K562 treated with DMSO at 1 percent for 48 hours (cell line): ENCODE data around the gene VEGFB. TPM values are rescaled to one million over a fixed set of nuclear protein-coding genes. Genes with fewer than 3 reads are reported as not detected.

Experiments used
- total RNA-seq: library from RNA; unstranded; fragments of 300-600 nt; gene quantifications from 2 replicates; pipeline ENCODE4 v1.2.3, GENCODE V29; 2022; ENCODE audit warnings: low replicate concordance; ENCODE audit errors: extremely low read depth

VEGFB gene, protein sequence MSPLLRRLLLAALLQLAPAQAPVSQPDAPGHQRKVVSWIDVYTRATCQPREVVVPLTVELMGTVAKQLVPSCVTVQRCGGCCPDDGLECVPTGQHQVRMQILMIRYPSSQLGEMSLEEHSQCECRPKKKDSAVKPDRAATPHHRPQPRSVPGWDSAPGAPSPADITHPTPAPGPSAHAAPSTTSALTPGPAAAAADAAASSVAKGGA
- total RNA-seq: not detected in 2 replicates

DNA sequence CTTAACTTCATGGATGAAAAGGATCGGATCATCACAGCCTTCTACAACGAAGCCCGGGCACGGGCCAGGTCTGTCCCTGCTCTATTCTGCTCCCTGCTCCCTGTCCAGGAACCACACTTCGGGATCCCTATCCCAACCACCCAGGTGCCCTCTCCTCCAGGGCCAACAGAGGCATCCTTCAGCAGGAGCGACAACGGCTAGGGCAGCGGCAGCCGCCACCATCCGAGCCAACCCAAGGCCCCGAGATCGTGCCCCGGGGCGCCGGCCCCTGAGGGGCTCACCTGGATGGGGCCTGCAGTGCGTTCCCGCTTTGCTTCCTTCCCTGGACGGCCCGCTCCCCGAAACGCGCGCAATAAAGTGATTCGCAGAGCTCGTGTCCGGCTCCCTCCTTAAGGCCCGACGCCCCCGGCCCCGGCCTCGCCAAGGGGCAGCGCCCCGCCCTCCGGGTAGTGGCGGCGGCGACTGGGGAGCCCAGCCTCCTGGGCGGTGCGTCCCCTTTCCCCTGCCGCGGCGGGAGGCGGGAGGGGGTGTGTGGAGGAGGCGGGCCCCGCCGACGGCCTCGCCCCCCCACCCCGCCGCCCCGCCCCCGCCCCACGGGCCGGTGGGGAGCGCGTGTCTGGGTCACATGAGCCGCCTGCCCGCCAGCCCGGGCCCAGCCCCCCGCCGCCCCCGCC is at the start of gene VEGFB:
Gene VEGFB (plus strand): TSS at position 672 of the 674 bp plus-strand sequence. CDS start 250 bp downstream, outside the sequence.

DNA sequence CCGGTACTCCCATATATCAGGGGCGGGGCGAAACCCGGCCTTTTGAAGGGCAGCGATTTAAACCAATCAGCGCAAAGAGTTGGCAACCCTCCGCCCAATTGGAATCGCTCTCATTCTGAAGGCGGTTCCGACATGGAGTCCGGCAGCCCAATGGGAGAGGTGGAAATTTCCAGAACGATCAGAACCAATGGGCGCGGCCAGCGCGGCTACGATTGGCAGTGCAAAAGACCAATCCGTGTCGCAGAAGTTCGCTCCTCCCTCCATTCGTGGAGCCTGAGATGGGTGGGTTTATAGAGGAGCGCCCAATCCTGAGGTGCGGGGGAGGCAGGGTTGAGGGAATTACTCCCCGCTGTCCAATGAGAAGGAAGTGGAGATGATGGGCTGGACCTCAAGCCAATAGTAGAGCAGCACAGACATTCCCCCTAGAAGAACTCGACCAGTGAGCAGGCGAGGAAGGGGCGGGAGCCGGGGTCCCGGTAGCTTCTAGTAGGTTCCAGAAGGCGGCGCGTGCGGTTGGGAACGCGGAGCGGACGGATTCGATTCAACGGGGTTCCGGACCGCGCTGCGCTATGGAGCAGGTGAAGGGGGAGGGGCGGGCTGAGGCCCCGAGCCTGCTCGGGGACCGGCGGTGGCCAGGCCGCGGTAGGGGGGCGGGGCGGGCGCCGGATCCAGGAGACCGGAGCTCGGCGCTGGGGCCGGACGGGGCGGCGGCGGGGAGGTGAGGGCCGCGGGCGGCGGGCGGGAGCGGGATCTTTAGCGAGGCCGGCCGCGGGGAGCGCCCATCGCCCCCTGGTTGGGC is 48.5 kb upstream of the VEGFB start, which contains the start of gene STIP1:
Gene STIP1 (plus strand): TSS at position 479 of the 799 bp plus-strand sequence. CDS start 91 bp downstream, at position 570.

DNA sequence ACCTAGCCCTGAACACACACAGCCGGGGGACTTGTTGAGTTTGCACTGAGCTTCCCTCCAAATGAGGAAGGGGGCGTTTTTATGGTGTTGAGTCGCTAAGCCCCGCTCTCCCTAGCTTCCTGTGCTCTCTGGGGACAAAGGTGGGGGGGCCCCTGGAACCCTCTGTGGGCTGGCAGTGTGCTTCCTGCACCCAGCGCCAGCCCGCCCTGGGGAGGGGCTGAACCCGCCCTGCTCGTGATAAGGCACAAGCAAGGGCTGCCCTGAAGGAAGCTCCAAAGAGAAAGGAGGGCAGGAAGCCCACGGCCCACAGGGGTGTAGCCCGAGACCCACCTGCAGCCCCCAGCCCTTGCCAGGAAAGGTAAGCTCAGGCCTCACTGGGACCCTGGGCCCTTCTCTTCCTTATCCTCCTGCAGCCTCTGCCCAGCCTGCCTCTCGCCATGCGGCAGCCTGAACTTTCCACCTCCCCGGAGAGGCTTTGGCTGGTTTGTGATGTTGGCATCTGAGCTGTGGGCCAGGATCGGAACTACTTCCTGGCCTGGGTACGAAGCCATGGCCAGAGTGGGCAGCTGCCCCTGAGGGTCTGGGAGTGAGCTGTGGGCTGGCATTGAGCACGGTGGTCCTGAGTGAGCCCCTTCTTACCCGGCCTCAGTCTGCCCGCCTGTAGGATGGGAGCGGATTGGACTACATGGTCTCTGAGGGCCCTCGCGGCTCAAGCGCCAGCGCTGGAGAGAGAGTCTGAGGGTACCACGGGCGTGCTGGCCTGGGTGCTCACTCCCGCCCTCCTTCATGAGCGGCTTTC is 27.7 kb upstream of the VEGFB start, which contains the start of gene FERMT3:
Gene FERMT3 (plus strand): TSS at position 265 of the 799 bp plus-strand sequence. CDS start 644 bp downstream, outside the sequence.

DNA sequence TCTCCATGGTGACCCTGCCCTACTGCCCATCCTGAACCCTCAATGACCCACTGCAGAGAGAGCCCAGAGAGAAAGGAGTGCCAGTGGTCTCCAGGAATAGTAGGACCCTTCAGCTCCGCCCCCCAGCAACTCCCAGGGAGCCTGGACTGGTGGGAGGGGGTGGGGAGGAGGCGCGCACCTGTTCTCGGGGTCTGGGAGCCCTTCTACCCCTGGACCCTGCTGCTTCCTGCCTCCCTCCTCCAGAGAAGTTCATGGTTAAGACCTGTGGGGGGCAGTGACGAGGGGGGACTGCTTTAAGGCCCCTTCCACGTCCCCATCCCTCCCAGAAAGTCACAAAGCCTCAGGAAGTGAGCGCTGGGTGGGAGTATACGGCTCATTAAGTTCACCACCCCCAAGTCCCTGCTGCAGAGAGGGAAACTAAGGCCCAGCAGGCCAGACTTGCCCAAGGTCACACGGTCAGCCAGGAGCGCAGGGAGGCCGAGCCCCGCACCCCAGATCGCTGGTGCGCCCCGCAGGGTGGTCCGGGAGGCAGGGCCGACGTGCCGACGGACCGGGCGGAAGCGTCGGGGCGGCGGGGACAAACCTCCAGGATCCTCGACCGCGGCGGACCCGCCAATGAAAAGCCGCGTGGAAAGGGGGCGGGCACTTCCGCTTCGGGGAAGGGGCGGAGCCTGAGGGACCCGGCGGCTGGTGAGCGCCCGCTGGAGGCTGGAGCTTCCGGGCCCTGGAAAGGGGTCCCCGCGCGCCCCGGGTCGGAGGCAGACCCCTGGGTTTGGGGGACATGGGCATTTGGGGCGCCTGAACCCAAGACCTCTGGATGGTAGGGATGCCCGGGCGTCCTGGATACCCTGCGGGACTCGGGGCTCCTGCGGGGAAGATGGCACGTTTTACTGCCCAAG is 8.5 kb upstream of the VEGFB start, which contains the start of the genes NUDT22 and TRPT1:
Gene NUDT22 (plus strand): TSS at position 667 of the 899 bp plus-strand sequence. CDS start 379 bp downstream, outside the sequence.
Gene TRPT1 (minus strand): TSS at position 579 of the 899 bp plus-strand sequence. CDS start 326 bp downstream, at position 253.

DNA sequence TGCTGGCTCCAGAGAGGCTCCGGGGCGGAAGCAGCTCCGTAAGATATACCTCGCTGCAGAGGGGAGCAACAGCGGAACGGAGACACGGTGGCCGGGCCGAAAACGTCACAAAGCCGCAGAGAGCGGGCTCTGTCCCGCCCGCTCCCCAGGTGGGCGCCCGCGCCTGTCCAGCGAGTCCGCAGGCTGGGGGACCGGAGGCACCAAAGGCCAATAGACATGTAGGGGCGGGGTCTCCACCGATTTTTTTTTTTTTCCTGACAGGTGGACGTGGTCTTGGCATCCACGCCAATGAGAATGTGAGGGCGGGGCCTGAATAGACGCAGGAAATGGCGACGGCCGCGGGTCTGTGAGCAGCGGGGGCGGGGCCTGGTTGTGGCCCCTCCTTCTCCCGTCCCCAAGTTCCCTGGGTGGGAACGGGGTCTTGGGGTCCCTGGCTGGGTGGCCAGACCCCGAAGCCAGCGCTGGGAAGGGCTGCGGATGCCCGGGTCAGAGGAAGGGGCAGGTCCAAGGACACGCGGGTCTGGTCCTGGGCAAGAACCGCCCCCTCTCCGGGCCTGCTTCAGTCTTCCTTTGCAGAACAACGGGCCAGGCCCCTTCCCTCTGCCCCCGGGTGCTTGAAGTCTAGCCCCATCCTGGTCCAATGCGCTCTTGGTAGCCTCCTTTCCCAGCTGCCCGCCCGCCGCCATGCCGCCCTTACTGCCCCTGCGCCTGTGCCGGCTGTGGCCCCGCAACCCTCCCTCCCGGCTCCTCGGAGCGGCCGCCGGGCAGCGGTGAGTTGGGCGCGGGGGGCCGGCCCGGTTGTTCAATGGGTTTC is 4.0 kb upstream of the VEGFB start, which contains the start of gene DNAJC4:
Gene DNAJC4 (plus strand): TSS at position 378 of the 814 bp plus-strand sequence. CDS start 307 bp downstream, at position 685.

DNA sequence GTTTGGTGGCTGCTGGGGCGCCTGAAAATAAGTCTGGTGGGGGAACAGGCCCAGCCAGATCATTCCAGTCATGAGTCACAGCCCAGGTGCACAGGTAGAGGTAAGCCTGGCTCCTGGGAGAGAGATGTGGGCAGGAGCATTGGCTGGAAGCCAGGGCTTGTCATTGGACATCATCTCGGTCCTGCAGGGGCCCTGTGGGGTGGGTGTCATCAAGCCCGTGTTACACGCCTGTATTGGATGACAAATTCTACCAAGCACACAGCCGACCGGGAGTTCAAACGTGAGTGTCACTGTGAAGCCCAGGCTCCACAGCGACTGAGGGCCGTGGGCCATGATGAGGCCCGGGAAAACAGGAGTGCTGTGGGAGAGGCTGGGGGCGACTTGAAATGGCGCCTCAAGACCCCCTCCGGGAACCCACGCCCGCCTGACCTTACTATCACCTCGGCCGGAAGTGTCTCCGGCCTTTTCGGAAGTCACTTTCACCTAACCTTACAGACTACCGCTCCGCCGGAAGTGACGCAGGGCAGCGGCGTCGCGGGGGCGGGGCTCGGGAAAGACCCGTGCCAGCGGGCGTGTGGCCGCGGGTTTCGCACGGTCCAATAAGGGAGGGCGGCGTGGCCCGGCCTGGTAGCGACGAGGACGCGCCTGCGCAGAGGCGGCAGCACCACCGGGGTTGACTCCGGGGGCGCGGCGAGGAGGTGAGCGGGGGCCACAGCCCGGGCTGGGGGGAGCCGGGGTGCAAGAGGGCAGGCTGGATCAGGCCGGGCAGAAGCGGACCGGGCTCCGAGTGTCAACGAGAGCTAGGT is 6.3 kb downstream of the VEGFB start, which contains the start of gene FKBP2:
Gene FKBP2 (plus strand): TSS at position 661 of the 806 bp plus-strand sequence. CDS start 1,293 bp downstream, outside the sequence.

DNA sequence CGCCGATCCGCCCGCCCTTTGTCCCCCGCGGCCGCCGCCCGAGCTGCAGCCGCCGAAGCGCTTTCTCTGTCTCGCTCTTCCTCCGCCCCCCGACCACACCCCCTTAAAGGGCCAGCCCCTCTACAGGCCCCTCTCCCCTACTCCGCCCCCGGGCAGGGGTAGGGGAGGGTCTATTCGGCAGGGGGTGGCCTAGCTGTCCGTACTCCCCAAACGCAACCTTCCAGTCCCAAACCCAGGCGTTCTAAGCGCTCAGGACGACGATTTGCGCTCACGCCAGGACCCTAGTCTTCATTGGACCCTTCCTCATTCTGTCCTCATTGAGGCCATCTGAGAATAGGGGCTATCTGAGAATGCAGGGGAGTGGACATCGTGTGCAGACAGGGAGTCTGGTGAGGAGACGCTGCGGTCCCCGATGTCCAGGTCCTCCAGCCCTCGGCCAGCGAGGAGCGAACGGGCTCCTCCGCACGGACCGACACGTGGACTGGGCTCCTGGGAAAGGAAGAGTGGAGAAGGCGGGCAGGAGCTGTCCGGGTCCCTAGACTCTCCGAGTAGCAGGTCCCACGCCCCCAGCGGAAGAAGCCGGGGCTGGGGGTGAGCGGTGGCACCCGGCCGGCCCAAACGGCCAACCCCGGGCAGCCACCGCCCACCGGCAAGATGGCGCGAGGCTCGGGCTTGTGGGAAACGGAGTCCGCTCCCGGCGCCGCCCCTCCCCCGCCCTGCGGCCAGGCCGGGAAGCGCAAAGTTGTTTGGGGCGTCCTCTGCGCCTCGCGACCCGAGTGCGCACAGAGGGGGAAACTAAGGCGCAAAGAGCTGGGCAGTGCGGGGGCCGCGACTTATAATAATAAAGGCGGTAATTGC is 12.7 kb downstream of the VEGFB start, which contains the start of gene PPP1R14B:
Gene PPP1R14B (minus strand): TSS at position 73 of the 858 bp plus-strand sequence. CDS start 270 bp downstream, outside the sequence.

DNA sequence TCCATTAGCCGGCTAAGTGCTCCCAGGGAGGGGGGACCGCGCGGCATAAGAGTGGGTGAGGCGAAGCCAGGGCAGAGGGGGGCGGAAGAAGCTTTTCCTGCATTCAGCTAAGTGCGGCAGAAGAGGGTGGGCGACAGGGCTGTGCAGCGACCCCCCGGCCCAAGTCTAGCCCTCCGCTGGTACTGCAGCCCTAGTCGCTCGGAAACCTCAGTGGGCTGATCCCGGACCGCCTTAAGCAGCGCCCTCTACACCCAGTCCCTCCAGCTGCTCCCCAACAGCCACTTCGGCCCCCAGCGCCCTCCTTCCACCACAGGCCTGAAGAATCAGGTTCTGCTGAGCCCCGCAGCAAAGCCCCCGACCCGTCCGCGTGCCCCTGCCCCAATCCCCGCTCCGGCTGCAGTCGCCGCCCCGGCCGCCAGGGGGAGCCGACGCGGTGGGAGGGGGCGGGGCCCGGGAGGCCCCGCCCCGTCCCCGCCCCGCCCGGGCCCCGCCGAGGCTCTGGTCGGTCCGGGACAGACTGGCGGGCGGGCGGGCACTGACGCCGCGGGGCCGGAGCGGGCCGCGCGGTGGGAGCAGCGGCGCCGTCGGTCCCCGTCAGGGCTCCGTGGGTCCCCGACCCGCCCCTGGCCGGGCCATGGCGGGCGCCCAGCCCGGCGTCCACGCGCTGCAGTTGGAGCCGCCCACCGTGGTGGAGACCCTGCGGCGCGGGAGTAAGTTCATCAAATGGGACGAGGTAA is 16.8 kb downstream of the VEGFB start, which contains the start of gene PLCB3:
Gene PLCB3 (plus strand): TSS at position 515 of the 737 bp plus-strand sequence. CDS start 120 bp downstream, at position 635.

DNA sequence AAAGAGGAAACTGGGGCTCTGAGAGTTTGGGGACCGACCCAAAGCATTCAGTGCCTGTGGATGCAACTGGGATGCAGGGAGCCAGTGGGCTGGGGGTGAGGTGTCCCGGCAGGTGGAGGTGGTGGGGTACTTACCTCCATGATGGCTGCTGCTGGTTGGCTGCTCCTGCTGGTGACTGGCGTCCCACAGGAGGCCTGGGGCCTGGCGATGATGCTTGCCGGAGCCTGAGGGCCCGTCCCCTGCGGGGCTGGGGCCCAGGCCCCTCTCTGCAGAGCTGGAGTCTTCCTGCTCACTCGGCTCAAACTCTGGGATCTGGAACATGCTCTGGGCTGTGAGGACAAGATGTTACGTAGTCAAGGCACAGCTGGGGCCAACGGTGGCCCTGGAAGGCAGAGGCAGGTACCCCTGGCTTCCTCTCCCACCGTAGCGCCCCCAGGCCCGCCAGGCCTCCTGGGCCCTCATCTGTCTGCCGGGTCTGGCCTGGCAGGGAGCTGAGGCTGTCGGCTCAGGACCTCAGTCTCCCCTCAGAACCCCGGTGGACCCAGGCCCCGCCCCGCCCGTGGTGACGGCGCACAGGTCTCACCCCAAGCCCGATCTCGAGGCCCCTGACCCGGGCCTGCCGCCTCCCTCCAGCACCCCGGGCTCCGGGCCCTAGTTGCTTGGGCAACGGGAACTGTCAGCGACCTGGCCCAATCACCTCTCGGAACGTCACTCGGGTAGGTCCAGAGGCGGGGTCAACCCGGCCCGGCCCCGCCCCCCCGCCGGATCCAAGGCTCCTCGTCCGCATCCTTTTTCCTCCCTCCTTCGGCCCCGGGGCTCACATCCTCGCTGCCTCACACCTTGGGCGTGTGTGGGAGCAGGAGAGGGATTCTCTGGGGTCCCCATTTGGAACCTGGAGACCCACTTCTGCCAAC is 49.9 kb downstream of the VEGFB start, which contains the start of gene BAD:
Gene BAD (minus strand): TSS at position 618 of the 914 bp plus-strand sequence. CDS start 297 bp downstream, at position 321.

DNA sequence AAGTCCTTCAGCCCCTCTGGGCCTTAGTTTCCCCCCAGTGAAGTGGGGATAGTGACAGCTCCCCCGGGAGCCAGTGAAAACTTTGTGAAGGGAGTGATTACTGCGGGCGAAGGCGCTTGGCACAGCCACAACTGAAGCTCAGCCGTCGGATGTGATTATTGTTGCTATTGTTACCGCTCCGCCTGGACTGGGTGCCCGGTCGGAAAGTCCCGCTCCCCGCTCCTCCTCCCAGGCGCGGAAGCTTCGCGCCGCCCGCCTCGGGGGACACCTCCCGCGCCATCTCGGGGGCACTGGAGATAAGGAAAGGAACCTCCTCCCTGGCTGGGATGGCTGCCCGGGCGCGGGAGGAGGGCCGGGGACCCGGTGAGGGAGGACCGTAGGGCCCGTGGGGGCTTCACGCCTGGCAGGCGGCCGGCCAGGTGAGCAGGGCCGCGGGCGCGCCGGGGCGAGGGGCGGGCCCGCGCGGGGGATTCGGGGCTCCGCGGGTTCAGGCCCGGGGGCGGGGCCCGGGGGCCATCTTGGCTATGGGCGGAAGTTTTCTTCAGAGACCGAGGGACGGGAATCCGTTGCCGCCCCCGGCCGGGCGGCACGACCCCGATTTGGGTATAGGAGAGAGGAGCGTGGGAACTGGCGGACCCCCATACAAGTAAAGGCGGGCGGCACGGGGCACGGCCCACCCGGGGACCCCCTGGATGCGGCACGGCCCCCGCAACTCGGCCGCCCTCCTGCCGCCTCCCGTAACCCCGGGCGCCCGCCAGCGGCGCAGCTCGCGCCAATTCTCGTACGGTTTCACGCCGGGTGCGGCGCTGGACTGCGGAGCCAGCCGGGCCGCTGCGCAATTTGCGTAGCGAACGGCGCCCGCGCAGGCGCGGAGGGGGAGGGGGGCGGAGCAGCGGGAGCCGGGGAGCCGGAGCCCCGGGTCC is 50.8 kb downstream of the VEGFB start, which contains the start of gene GPR137:
Gene GPR137 (plus strand): TSS at position 887 of the 923 bp plus-strand sequence. CDS start 677 bp downstream, outside the sequence.

